Stimulated activated CD4-positive, alpha-beta T cell treated with anti-CD3 and anti-CD28 coated beads, Interleukin-12 subunit alpha, Interleukin-12 subunit beta, amount 100 ng/mL, for 24 hours (primary cell): ENCODE results near the gene CNFN.

Experiments
- DNase-seq, 2 experiments: peaks; one replicate each; pipeline ENCODE4 v3.0.0-alpha.2; 2020; ENCODE audit warnings: low read depth in 2 of 2

CNFN gene

DNA sequence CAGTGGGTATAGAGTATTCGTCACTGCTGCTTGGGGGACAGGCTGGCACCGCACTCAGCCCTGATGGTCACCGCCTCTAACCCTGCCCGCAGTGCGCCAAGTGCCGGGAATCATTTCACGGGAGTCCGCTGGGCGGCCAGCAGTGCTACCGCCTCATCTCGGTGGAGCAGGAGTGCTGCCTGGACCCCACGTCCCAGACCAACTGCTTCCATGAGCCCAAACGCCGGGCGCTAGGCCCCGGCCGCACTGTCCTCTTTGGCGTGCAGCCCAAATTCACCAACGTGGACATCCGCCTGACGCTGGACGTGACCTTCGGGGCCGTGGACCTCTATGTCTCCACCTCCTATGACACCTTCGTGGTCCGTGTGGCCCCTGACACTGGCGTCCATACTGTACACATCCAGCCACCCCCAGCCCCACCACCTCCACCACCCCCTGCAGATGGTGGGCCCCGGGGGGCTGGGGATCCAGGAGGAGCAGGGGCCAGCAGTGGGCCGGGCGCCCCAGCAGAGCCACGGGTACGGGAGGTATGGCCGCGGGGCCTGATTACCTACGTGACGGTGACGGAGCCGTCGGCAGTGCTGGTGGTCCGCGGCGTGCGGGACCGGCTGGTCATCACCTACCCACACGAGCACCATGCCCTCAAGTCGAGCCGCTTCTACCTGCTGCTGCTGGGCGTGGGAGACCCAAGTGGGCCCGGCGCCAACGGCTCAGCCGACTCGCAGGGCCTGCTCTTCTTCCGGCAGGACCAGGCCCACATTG lies 14.5 kb downstream of the CNFN start:
- DNase-seq: no peak

DNA sequence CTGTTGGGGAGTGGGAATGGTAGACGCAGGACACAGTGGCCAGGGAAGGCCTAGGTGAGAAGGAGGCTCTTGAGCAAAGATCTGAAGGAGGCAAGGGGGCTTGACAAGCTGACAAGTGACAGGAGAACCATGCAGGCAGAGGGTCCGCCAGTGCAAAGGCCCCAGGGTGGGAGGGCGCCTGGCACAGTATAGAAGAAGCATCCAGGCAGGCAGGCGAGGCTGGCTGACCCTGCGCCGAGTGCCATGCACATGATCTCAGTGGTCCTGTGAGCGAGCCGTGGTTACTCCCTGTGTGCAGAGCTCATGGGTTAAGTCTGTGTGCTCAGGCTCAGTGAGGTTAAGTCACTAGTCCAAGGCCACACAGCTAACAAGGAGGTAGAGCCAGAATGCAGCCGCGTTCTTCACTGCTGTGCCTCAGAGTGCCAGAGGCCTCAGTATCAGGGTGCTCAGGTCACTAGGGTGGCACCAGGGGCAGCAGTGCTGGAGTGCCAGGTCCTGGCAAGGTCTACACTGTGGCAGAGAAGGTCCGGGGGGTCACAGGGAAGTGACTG lies 15.2 kb downstream of the CNFN start:
- no peak for DNase-seq

DNA sequence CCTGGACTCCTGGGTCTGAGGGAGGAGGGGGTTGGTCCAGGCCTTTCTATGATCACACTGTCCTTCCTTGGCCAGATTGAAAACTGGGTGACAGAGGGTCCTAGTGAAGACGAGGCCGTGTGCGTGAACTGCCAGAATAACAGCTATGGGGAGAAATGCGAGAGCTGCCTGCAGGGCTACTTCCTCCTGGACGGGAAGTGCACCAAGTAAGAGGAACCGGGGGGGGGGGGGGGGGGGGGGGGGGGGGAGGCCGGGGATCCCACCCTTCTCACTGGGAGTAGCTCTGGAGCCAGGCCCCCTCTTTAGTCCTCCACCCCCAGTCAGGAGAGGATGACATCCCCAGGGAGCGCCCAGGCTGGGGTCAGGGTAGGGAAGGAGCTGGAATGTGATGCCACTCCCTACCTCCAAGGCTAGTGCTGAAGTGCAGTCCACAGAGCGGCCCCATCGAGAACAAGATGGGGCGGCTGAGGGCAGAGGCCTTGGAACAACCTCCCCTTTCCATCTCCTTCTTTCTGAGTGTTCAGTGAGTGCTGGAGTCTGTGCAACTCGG lies 19.4 kb downstream of the CNFN start:
- DNase-seq: no peak

DNA sequence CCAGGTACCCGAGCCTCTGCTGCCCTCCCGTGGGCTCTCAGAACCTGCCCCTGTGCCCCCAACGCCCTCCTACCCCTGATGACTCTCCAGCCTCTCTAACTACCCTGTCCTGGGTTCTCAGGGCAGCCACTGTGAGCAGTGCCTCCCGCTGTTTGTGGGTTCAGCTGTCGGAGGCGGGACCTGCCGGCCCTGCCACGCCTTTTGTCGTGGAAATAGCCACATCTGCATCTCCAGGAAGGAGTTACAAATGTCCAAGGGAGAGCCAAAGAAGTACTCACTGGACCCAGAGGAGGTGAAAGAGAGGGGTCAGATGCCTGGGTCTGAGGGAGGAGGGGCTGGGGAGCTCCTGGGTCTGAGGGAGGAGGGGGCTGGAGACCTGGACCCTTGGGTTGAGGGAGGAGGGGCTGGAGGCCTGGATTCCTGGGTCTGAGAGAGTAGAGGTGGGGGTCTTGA lies 20.0 kb downstream of the CNFN start:
- no peak for DNase-seq

DNA sequence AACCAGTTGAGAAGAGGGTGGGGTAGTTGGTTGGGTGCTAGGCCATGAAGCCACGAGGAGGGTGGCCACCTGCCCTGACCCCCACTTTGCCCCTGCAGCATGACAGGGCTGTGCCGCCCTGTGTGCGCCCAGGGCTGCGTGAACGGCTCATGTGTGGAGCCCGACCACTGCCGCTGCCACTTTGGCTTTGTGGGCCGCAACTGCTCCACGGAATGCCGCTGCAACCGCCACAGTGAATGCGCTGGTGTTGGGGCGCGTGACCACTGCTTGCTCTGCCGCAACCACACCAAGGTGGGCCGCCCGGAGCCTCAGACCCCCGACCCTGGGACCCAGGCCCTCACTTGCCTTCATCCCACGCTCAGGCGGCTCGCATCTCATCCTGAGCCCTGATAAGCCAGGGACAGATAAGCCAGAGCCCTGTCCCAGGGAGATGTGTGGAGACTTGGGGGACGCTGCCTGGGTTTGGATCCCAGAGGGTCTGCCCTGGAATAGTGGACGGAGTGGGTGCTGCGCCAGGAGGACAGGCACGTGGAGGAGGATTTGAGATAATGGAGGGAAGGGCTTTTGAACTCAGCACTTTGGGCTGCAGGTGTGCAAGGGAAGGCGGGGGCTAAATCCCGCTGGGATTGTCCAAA lies 20.5 kb downstream of the CNFN start:
- no peak for DNase-seq

DNA sequence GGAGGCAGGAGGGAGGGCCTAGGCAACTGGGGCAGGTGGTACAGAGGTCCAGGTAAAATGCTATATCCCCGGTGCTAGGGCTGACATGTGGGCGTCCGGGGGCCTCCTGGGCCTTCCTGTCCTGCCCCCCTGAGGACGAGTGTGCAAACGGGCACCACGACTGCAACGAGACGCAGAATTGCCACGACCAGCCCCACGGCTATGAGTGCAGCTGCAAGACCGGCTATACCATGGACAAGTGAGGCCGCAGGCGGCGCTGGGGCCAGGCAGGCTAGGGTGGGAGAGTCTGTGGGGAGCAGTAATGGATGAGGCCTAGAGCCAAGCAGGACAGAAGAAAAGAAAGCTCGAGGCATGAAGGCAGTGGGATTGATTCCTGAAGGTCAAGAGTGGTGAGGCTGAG lies 21.3 kb downstream of the CNFN start:
- DNase-seq: no peak

DNA sequence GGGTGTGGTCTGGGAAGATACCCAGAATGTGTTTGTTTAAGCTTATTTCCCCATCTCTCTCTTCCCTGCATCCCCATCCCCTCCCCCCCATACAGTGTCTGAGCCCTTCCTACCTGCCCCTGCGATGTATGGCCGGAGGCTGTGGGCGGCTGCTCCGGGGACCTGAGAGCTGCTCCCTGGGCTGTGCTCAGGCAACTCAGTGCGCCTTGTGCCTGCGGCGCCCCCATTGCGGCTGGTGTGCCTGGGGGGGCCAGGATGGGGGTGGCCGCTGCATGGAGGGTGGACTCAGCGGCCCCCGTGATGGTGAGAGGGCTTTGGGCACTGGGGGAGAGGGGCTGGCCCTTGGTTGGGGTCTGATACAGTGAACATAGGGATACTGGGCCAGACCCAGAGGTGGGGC lies 21.7 kb downstream of the CNFN start:
- DNase-seq: no peak

DNA sequence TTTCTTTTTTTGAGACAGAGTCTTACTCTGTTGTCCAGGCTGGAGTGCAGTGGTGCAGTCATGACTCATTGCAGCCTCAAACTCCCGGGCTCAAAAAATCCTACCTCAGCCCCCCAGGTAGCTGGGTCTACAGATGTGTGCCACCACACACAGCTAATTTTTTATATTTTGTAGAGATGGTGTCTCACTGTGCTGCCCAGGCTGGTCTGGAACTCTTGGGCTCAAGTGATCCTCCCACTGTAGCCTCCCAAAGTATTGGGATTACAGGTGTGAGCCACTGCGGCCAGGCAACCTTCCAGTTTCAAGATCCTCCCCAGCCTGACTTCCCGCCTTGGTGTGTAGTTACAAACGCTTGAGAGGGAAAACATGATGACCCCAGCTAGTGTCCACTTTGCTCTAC lies 22.2 kb downstream of the CNFN start:
- DNase-seq: no peak

DNA sequence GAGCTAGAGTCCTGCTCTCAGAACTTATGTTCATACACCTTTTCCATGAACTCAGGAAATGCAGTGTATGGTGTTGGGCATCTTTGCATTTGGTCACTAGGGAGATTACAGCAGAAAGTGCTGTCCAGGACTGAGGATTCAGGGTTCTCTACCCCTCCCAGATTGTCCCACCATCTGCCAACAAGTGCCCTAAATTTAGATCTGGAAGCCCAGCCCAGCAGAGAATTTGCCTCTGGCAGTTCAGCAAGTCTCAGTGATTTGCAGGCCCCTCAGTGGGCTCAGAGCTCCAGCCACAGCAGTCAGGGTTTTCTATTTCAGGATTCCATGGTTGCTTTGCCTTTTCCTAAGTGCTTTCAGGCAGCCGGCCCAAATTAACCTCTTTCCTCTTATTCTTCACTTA lies 23.4 kb downstream of the CNFN start:
- no peak for DNase-seq

DNA sequence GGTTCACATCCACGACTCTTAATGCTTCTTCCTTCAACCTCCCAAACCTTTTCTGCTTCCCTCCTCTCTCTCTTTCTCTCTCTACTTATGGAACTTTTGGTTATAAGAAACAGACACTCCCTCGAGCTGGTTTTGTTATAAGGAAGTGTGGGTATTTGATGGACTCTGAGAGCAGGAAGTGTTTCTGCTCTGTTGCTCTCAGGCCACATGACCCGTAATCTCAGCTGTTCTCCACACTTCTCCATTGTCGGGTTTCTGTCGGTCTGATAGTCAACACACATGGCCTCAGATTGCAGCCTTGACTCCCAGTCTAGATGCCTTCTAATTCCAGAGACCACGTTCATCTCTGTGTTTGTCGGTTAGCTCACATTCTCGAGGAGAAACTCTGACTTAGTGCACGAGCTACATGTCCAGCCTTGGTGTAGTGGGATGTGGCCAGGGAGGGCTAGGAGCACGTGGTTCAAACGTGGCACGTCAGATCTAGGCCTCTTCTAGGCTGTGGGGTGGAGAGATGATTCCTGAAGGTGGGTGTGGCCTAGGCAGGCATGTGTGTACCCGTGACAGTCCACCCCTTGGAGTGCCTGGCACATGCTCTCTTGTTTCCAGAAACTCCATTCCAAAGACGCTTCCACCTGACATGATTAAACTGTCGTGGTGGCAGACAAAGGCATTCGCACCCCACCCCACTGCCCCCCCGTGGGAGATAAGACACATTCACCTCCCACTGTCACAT lies 26.3 kb downstream of the CNFN start:
- no peak for DNase-seq

DNA sequence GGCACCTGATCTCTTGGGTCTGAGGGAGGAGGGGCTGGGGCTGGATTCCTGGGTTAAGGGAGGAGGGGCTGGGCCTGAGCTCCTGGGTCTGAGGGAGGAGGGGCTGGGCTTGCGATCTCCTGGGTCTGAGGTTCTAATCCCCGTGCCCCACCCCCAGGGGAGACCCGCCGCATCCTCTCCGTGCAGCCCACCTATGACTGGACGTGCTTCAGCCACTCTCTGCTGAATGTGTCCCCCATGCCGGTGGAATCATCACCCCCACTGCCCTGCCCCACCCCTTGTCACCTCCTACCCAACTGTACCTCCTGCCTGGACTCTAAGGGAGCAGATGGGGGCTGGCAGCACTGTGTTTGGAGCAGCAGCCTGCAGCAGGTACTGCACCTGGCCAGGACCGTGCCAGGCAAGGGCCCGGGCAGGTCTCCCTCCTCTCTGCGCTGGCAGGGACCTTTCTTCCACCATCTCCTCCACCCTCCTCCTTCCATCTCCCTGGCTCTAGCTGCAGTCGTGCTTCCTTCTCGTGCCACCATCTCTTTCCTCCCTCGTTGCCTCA lies 27.1 kb downstream of the CNFN start:
- DNase-seq: no peak

DNA sequence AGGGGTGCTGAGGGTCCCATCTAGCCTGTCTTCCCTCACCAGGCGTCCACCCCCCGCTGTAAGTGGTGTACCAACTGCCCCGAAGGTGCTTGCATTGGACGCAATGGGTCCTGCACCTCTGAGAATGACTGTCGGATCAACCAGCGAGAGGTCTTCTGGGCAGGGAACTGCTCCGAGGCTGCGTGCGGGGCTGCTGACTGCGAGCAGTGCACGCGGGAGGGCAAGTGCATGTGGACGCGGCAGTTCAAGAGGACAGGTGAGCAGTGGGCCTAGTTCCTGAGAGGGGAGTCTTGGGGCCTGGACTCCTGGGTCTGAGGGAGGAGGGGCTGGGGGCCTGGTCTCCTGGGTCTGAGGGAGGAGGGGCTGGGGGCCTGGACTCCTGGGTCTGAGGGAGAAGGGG lies 27.8 kb downstream of the CNFN start:
- DNase-seq: no peak

DNA sequence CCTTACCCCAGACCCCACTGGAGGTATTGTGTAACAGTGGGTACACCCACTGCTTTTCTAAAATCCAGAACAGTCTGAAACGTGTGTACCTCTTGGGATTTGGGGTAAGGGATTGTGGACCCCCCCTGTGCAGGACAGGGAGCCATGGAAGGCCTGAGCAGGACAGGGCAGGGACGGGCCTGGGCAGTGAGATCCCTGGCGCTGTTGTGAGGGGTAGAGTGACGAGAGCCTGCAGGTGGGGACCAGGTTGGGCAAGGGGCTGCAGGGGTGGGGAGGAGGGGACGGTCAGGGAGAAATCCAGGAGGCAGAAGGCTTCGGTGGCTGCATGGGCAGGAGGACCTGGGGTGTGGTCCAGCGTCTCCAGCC lies 28.6 kb downstream of the CNFN start:
- no peak for DNase-seq

DNA sequence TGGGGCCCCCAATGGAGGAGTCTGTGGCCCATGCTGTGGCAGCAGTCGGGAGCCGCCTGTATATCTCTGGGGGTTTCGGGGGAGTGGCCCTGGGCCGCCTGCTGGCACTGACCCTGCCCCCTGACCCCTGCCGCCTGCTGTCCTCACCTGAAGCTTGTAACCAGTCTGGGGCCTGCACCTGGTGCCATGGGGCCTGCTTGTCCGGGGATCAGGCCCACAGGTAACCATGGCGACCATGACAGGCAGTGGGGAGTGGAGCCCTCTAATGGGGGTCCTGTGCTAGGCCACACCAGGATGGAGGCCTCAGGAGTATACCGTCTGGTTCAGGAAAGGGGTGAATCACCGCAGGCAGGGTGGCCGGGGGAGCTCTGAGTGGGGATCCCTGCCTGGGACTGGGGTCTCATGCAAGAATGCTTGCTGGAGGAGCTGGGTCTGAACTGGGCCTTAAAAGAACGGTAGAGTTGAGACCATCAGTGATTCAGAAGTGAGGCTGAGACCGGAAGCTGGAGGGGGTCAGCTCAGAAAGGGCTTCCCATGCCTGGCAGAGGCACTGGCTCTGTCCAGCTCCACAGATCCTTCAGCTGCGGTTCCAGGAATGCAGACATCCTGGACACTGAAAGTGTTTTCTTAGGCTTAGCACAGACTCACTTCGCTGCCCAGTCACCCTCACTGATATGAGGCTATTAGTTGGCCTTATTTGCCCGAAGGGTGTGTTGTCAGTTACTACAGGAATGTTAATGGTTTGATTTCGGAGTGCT lies 29.1 kb downstream of the CNFN start:
- no peak for DNase-seq

DNA sequence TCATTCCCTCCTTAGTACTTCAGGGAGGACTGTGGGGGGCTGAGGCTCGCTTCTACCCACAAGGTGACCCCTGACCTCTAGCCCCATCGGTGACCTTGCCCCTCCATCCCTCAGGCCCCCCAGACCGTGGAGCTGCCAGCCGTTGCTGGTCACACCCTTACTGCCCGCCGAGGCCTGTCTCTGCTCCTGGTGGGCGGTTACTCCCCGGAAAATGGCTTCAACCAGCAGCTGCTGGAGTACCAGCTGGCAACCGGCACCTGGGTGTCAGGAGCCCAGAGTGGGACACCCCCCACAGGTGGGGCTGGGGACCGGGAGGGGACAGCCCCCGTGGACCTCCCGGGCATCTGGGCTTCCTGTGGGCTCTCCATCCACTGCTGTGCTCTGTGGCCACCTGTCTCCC lies 32.8 kb downstream of the CNFN start:
- no peak for DNase-seq

DNA sequence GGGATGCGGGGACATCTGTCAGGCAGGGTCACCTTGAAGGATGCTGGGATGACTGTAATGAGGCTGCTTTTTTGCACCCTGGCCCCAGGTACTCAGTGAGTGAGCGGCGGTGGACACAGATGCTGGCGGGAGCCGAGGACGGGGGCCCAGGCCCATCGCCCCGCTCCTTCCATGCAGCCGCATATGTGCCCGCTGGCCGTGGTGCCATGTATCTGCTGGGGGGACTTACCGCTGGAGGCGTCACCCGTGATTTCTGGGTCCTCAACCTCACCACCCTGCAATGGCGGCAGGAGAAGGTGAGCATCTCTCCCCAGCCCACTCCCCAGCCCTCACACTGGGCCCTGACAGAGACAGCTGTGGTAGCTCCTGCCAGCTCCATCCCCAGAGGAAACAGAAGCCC lies 33.4 kb downstream of the CNFN start:
- DNase-seq: no peak

DNA sequence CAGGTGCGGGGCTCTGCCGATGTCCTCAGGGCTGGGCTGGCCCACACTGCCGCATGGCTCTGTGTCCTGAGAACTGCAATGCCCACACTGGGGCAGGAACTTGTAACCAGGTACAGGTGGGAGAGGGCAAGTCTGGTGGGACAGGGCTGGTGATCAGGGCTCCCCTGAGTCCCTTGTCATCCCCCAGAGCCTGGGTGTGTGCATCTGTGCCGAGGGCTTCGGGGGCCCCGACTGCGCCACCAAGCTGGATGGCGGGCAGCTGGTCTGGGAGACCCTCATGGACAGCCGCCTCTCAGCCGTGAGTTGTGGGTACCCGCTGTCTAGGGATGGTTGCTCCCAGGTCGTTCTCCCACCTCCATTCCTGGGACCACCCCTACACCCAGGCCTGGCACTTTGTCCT lies 34.2 kb downstream of the CNFN start:
- DNase-seq: no peak

DNA sequence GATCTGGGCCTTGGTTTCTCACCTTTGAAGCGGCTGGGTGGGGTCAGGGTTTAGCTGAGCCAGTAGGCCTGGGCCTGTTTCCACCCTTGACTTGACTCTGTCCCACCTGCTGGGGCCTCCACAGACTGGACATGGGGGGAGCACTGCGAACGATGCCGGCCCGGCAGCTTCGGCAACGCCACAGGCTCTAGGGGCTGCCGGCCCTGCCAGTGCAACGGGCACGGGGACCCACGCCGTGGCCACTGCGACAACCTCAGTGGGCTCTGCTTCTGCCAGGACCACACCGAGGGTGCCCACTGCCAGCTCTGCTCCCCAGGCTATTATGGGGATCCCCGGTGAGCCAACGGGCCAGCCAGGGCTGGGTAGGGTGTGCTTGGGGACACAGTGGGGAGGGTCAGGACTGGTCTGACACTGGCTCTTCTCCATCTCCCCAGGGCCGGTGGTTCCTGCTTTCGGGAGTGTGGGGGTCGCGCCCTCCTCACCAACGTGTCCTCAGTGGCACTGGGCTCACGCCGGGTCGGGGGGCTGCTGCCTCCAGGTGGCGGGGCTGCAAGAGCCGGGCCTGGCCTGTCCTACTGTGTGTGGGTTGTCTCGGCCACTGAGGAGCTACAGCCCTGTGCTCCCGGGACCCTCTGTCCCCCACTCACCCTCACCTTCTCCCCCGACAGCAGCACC lies 36.6 kb downstream of the CNFN start:
- DNase-seq: no peak

DNA sequence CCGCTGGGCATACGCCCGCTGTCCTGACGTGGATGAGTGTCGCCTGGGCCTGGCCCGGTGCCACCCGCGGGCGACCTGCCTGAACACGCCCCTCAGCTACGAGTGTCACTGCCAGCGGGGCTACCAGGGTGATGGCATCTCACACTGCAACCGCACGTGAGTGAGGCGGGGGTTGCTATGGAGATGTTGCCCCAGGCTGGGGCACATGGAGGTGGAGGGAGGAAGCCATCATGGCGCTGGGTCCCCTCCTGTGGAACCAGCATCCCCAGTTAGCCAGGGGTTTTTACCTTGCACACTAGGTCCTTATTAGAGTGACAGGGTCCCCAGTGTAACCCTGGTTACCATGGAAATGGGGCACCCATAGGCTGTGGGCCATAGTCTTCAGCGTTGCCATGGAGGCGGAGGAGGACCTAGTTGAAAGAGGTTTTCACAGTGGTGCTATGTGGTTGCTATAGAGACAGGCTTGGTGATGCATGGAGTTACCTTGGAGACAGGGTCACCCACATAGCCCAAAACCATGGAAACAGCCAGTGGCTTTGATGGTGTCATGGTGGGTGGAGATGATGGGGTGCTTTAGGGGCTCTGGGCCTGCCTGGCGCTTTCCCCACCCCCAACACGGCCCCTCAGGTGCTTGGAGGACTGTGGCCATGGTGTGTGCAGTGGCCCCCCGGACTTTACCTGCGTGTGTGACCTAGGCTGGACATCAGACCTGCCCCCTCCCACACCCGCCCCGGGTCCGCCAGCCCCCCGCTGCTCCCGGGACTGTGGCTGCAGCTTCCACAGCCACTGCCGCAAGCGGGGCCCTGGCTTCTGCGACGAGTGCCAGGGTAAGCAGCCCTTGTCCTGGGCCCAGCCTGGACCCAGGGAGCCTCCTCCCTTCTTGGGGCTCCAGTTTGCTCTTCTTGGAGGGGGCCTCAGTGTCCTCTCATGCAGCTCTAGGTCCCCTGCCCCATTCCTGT lies 37.5 kb downstream of the CNFN start:
- DNase-seq: no peak
